Uterus (tissue), 2 donors: ENCODE data around the gene DAPP1.

Experiments
- CTCF ChIP-seq, 4 experiments: fragments of 200-600 bp in 2 of 4; fragments of 450-650 bp in 2 of 4; sonication (generic) in 2 of 4; IDR thresholded peaks; one replicate each; pipeline ENCODE4 v1.5.1; 2016 to 2019; ENCODE audit warnings: antibody characterized with exemption in 4 of 4, mild to moderate bottlenecking in 2 of 4, moderate library complexity in 1 of 4
- POLR2A ChIP-seq, 2 donors: fragments of 450-650 bp; IDR thresholded peaks; one replicate each; pipeline ENCODE4 v1.6.1; 2016; ENCODE audit warnings: antibody characterized with exemption in 2 of 2, mild to moderate bottlenecking in 1 of 2, moderate library complexity in 1 of 2

GRCh38 chr4:99845708-99846469, 29.3 kb downstream of the DAPP1 start:
- TF ChIP-seq CTCF (IDR thresholded peaks at IDR 0.05) (no peak), POLR2A (IDR thresholded peaks at IDR 0.05) (no peak)
